ENCODE data around the gene LAMP1.

- TF ChIP-seq POLR2A (IDR thresholded peaks at IDR 0.05), result no peak
- TF ChIP-seq CTCF (IDR thresholded peaks at IDR 0.05), result no peak
Observed at GRCh38 chr13:113322890-113323651, 26.0 kb downstream of the LAMP1 start.
